RWPE1 (cell line): ENCODE results near the gene PGD.
A peak's percentile ranks its signal among the peaks of the same experiment; 100 is the strongest.
"Not testable (repeated sequence)": the region's sequence is repeated elsewhere in the genome, so short reads cannot be mapped to it uniquely, and the experiment has no call there.

Source experiments
- CTCF ChIA-PET: fragments of 350-600 bp; sonication (Branson Sonifier 250); formaldehyde crosslinking; extraction: SDS; loops from one replicate; lab custom pipeline; 2021; lab: Yijun Ruan, JAX
- POLR2A ChIA-PET: fragments of 400-600 bp; formaldehyde crosslinking; extraction: SDS; loops from one replicate; lab custom pipeline; 2020; ENCODE audit warnings: antibody characterized with exemption; ENCODE audit not compliant: low non-redundant PET; lab: Yijun Ruan, JAX
- DNase-seq: peaks from one replicate; pipeline ENCODE4 v3.0.0; 2012; ENCODE audit warnings: low spot score
- H3K27ac ChIP-seq: fragments of 450-650 bp; 2 replicates; pipeline ENCODE4 v1.5.1; 2017
- TF ChIP-seq, protein P1 (sequence below): fragments of 450-650 bp; conservative IDR thresholded peaks from 2 replicates; pipeline ENCODE4 v1.5.1; 2017; ENCODE audit warnings: low read depth, mild to moderate bottlenecking

Gene PGD

DNA sequence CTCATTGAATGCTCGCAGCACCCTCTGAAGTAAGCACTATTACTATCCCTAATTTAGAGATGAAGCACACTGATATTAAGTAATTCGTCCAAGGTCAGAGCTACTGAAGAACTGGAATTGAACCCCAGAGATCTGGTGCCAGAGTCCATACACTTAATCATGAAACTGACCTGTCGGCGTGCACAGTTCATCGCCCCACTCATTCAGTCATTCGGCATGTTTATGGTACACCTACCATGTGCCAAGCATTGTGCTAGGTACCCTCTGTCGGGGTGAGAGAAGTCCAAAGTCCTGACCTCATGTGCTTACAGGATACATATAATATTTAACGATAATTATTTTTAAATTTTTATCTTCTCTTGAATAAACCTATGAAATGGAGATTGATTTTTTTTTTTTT lies 25.8 kb downstream of the PGD start:
- no peak overlapping the region for H3K27ac ChIP-seq
- POLR2A ChIA-PET: no interaction called here

GRCh38 chr1:10425826-10426534 lies 27.1 kb downstream of the PGD start:
- DNase-seq, H3K27ac ChIP-seq, POLR2A ChIA-PET: not testable (repeated sequence)
- CTCF ChIA-PET: interaction anchor here (0.6 kb wide), 1 partner anchor 930 kb away, joined by 3 read pairs; no protein-coding TSS in a partner anchor

More for the DNA sequence above, 25.8 kb downstream of the PGD start:
- TF ChIP-seq, protein P1, sequence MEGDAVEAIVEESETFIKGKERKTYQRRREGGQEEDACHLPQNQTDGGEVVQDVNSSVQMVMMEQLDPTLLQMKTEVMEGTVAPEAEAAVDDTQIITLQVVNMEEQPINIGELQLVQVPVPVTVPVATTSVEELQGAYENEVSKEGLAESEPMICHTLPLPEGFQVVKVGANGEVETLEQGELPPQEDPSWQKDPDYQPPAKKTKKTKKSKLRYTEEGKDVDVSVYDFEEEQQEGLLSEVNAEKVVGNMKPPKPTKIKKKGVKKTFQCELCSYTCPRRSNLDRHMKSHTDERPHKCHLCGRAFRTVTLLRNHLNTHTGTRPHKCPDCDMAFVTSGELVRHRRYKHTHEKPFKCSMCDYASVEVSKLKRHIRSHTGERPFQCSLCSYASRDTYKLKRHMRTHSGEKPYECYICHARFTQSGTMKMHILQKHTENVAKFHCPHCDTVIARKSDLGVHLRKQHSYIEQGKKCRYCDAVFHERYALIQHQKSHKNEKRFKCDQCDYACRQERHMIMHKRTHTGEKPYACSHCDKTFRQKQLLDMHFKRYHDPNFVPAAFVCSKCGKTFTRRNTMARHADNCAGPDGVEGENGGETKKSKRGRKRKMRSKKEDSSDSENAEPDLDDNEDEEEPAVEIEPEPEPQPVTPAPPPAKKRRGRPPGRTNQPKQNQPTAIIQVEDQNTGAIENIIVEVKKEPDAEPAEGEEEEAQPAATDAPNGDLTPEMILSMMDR: no peak
- no peak for DNase-seq
- CTCF ChIA-PET: no interaction called here

- DNase-seq, POLR2A ChIA-PET, H3K27ac ChIP-seq: not testable (repeated sequence)
- CTCF ChIA-PET: interaction anchor here (0.6 kb wide), 1 partner anchor 40 kb away, joined by 3 read pairs; no protein-coding TSS in a partner anchor
Observed at GRCh38 chr1:10426535-10426848, 27.6 kb downstream of the PGD start.

DNA sequence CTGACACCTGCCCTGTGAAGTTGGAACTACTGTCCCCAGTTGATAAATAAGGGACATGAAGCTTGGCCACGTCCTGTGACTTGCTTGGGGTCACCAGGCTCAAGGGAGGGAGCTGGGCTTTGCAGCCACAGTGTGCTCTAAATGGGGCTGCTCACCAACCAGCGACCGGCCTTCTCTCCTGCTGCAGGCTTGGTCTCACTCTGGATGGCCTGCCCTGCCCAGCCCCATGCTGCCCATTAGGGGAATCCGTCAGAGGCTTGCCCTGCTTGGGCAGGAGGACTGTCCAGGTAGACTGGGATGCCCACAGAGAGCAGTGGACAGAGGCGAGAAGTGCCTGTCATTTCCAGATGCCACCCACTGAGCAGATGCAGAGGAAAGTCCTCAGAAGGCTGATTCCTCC lies 30.1 kb downstream of the PGD start:
- peak overlapping the region; percentile 36; the same call in 1 of the 2 replicates for H3K27ac ChIP-seq
- POLR2A ChIA-PET: no interaction called here
- TF ChIP-seq, protein P1: no peak
- CTCF ChIA-PET: interaction anchor here (0.6 to 1.0 kb wide), 6 partner anchors 36 to 438 kb away, joined by 3 to 7 read pairs (median 3); no protein-coding TSS in a partner anchor
- no peak for DNase-seq

GRCh38 chr1:10429868-10430215 lies 31.0 kb downstream of the PGD start:
- DNase-seq: no peak
- H3K27ac ChIP-seq: peak overlapping the region; percentile 84
- CTCF ChIA-PET: interaction anchor here (0.6 to 3.5 kb wide), 7 partner anchors 12 to 486 kb away, joined by 3 to 44 read pairs (median 4); partner anchors contain the start of genes LZIC and NMNAT1
- TF ChIP-seq, protein P1: no peak
- POLR2A ChIA-PET: interaction anchor here (1.3 kb wide), 1 partner anchor 31 kb away, joined by 4 read pairs; the partner anchor contains the start of gene PGD

- TF ChIP-seq, protein P1: peak; percentile 92
- peak; percentile 97 for DNase-seq
- ChIA-PET CTCF (interaction anchor here (0.5 to 3.5 kb wide), 13 partner anchors 9 to 600 kb away, joined by 3 to 44 read pairs (median 3); partner anchors contain the start of genes CORT, LZIC and NMNAT1), POLR2A (interaction anchor here (1.3 kb wide), 1 partner anchor 31 kb away, joined by 4 read pairs; the partner anchor contains the start of gene PGD)
- H3K27ac ChIP-seq: peak within 1 kb of the TSS; percentile 84
Observed at GRCh38 chr1:10430216-10431069, 31.6 kb downstream of the PGD start, which contains the start of gene CENPS. CENPS (plus strand) TSS chr1:10430433; CDS start chr1:10430518, 85 bp downstream.

GRCh38 chr1:10431070-10431730 lies 32.3 kb downstream of the PGD start:
- TF ChIP-seq, protein P1: no peak
- ChIA-PET CTCF (interaction anchor here (0.6 to 3.5 kb wide), 4 partner anchors 8 to 63 kb away, joined by 3 to 44 read pairs (median 5); no protein-coding TSS in a partner anchor), POLR2A (no interaction called here)
- DNase-seq: no peak
- peak overlapping the region; percentile 84 for H3K27ac ChIP-seq
